ENCODE data around the gene HPGD.

DNA sequence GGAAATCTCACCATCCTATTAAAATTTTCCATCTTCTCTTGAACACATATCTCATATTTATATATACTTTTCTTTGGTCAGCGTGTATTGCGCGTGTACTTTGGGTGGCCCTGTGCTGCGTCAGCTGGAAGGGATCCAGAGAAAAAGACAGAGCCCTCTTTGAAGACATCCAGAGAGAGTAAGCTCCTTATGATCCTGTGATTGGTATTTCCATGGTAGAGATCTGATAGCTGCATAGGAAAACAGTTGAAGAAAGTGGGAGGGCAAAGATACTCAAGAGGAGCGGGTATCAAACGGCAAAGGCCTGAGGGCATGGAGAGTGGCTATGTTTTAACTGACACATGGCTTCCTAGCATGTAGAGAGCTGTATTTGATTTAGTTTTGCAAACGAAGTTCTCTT, 4.4 kb upstream of the HPGD start:
- TF ChIP-seq, protein P1, sequence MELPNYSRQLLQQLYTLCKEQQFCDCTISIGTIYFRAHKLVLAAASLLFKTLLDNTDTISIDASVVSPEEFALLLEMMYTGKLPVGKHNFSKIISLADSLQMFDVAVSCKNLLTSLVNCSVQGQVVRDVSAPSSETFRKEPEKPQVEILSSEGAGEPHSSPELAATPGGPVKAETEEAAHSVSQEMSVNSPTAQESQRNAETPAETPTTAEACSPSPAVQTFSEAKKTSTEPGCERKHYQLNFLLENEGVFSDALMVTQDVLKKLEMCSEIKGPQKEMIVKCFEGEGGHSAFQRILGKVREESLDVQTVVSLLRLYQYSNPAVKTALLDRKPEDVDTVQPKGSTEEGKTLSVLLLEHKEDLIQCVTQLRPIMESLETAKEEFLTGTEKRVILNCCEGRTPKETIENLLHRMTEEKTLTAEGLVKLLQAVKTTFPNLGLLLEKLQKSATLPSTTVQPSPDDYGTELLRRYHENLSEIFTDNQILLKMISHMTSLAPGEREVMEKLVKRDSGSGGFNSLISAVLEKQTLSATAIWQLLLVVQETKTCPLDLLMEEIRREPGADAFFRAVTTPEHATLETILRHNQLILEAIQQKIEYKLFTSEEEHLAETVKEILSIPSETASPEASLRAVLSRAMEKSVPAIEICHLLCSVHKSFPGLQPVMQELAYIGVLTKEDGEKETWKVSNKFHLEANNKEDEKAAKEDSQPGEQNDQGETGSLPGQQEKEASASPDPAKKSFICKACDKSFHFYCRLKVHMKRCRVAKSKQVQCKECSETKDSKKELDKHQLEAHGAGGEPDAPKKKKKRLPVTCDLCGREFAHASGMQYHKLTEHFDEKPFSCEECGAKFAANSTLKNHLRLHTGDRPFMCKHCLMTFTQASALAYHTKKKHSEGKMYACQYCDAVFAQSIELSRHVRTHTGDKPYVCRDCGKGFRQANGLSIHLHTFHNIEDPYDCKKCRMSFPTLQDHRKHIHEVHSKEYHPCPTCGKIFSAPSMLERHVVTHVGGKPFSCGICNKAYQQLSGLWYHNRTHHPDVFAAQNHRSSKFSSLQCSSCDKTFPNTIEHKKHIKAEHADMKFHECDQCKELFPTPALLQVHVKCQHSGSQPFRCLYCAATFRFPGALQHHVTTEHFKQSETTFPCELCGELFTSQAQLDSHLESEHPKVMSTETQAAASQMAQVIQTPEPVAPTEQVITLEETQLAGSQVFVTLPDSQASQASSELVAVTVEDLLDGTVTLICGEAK (IDR thresholded peaks at IDR 0.05), result no peak
- TF ChIP-seq, protein P1 (CRISPR knock-in tag; IDR thresholded peaks at IDR 0.05), result no peak
- TF ChIP-seq RAD21 (CRISPR knock-in tag; conservative IDR thresholded peaks at IDR 0.05 in 1 of 2, IDR thresholded peaks at IDR 0.05 in 1 of 2), result no peak
- no peak for TF ChIP-seq FOS (IDR thresholded peaks at IDR 0.05; ENCODE audit: extremely low read depth, insufficient read length)
